Right lobe of liver (tissue), 6 donors: ENCODE results near the gene STK17A. TPM values are rescaled to one million over a fixed set of nuclear protein-coding genes. Genes with fewer than 3 reads are reported as not detected.
A peak's percentile ranks its signal among the peaks of the same experiment; 100 is the strongest.

Experiments
- ATAC-seq, 4 donors: fragments of 200-7000 bp; cut with Tn5 transposase; one replicate each; pipeline ENCODE4 v1.9.1; 2020; ENCODE audit warnings: mild to moderate bottlenecking in 4 of 4, moderate library complexity in 4 of 4
- DNase-seq, 3 donors: peaks; one replicate each; pipeline ENCODE4 v3.0.0-alpha.2; 2020
- H3K27ac ChIP-seq, 3 donors: fragments of 200-600 bp; one replicate each; pipeline ENCODE4 v1.8.0; 2022
- H3K27me3 ChIP-seq, 2 donors: fragments of 200-600 bp; one replicate each; pipeline ENCODE4 v1.8.0; 2022
- H3K36me3 ChIP-seq, 4 donors: fragments of 200-600 bp; sonication (generic) in 1 of 4; one replicate each; pipeline versions ENCODE4 v1.5.1 to v1.8.0; 2017 to 2022; ENCODE audit warnings: control low read depth in 1 of 4
- H3K4me1 ChIP-seq, 4 donors: fragments of 200-600 bp; sonication (generic) in 1 of 4; one replicate each; pipeline versions ENCODE4 v1.5.1 to v1.8.0; 2017 to 2022; ENCODE audit warnings: control low read depth in 1 of 4
- H3K4me3 ChIP-seq, 3 donors: fragments of 200-600 bp; one replicate each; pipeline ENCODE4 v1.8.0; 2022
- H3K9me3 ChIP-seq, 4 donors: fragments of 200-600 bp; sonication (generic) in 1 of 4; one replicate each; pipeline versions ENCODE4 v1.5.1 to v1.8.0; 2017 to 2022; ENCODE audit warnings: control low read depth in 1 of 4
- CTCF ChIP-seq, 4 donors: fragments of 200-600 bp in 3 of 4; fragments of 450-650 bp in 1 of 4; IDR thresholded peaks; one replicate each; pipeline versions ENCODE4 v1.5.1 to v1.8.0; 2016 to 2022; ENCODE audit warnings: antibody characterized with exemption in 4 of 4, mild to moderate bottlenecking in 2 of 4
- POLR2A ChIP-seq: fragments of 450-650 bp; IDR thresholded peaks from one replicate; pipeline ENCODE4 v1.6.1; 2017; ENCODE audit warnings: antibody characterized with exemption, mild to moderate bottlenecking
- WGBS: methylation state at CpG from one replicate; pipeline ENCODE4 v1.1.6; 2018; ENCODE audit warnings: low coverage, low lambda C conversion rate; ENCODE audit not compliant: insufficient coverage; ENCODE audit errors: missing lambda C conversion rate; 5-methylcytosine and 5-hydroxymethylcytosine counted together
- intact Hi-C, 2 donors: fragments of 100-400 bp; cut with DNase I; formaldehyde crosslinking; loops; one replicate each; pipeline versions ENCODE4 v1.11.2 to v1.14.1; 2022
- total RNA-seq, 6 experiments: library from RNA; depleted of rRNA in 2 of 6; stranded (reverse); fragments of >200 nt in 2 of 6; fragmentation: NEBNext Ultra II Directional in 3 of 6; extraction: Animal tissue kit (Norgen Biotek cat#: 25700) in 3 of 6; gene quantifications; one replicate each; pipeline versions ENCODE4 v1.1.0 to v1.2.4, GENCODE V29; 2016 to 2023
- donor health status: DM: no; HTN: yes; CAD: no.
- donor health status: DM: no; HTN: no; CAD: no.
- donor health status: DM: no; HTN: no; CAD: no.
- donor health status: DM: no; HTN: yes; CAD: no.
- donor health status: DM: no; HTN: yes; CAD: no.

The STK17A gene
- total RNA-seq, 6 experiments from 2014 or later: 1.7 to 20.9 (median 7.9) TPM

GRCh38 chr7:43653891-43654504, 71.1 kb downstream of the STK17A start:
- TF ChIP-seq POLR2A (no peak), CTCF (IDR thresholded peaks at IDR 0.05) (no peak)
- Histone ChIP-seq H3K9me3 (no peaks in the 10 kb centered on the region), H3K4me1 (peaks cover 0 to 6% (median 4%) of the 10 kb centered on the region in 4 donors), H3K27me3 (no peaks in the 10 kb centered on the region), H3K36me3 (no peaks in the 10 kb centered on the region), H3K4me3 (no peak overlapping the region), H3K27ac (no peak overlapping the region)
- DNase-seq: no peak
- peak in 3 of 4 donors; percentile 20 to 65 (median 35) for ATAC-seq
- intact Hi-C loops: no loop called here
- WGBS: 87% methylated on average over 3 of the region's 4 CpGs

- no peaks in the 10 kb centered on the region for H3K27me3 ChIP-seq
- DNase-seq (no peak), ATAC-seq (no peak)
- no peak for TF ChIP-seq CTCF (IDR thresholded peaks at IDR 0.05)
- H3K36me3 ChIP-seq: no peaks in the 10 kb centered on the region
- H3K9me3 ChIP-seq: no peaks in the 10 kb centered on the region
- H3K27ac ChIP-seq: no peak overlapping the region
- 100% methylated on average over 2 of the region's 3 CpGs for WGBS
- H3K4me3 ChIP-seq: no peak overlapping the region
- intact Hi-C loops: no loop called here
- peaks cover 0 to 11% (median 3%) of the 10 kb centered on the region in 4 donors for H3K4me1 ChIP-seq
Measured at GRCh38 chr7:43655584-43655983, 72.7 kb downstream of the STK17A start.

GRCh38 chr7:43656997-43657396, 74.1 kb downstream of the STK17A start:
- 95% methylated on average over 2 of the region's 2 CpGs for WGBS
- no peak for DNase-seq
- no peaks in the 10 kb centered on the region for H3K36me3 ChIP-seq
- no peak overlapping the region for H3K27ac ChIP-seq
- H3K4me3 ChIP-seq: no peak overlapping the region
- TF ChIP-seq CTCF (IDR thresholded peaks at IDR 0.05) (no peak), POLR2A (no peak)
- intact Hi-C loops: no loop called here
- ATAC-seq: no peak
- H3K27me3 ChIP-seq: no peaks in the 10 kb centered on the region
- H3K4me1 ChIP-seq: peaks cover 0 to 11% (median 3%) of the 10 kb centered on the region in 4 donors
- no peaks in the 10 kb centered on the region for H3K9me3 ChIP-seq

- peak; percentile 25 to 83 (median 69) for ATAC-seq
Measured at GRCh38 chr7:43658718-43659548, 76.0 kb downstream of the STK17A start.

More at GRCh38 chr7:43658718-43659548, 76.0 kb downstream of the STK17A start:
- no peak overlapping the region for H3K4me3 ChIP-seq
- intact Hi-C loops: no loop called here
- TF ChIP-seq CTCF (IDR thresholded peaks at IDR 0.05) (no peak), POLR2A (no peak)
- peaks cover 0 to 11% (median 3%) of the 10 kb centered on the region in 4 donors for H3K4me1 ChIP-seq
- peak overlapping the region; percentile 1 to 64 (median 53) for H3K27ac ChIP-seq
- no peak for DNase-seq
- H3K9me3 ChIP-seq: no peaks in the 10 kb centered on the region
- H3K27me3 ChIP-seq: no peaks in the 10 kb centered on the region
- 62% methylated on average over 7 of the region's 7 CpGs for WGBS
- H3K36me3 ChIP-seq: no peaks in the 10 kb centered on the region
